DMS53 treated with DMSO at 0.1 percent for 48 hours (cell line): Measurements from ENCODE around the gene R3HDM1.
"Not testable (repeated sequence)": the region's sequence is repeated elsewhere in the genome, so short reads cannot be mapped to it uniquely, and the experiment has no call there.

Source experiments
- DNase-seq: peaks from one replicate; lab custom pipeline; 2025; ENCODE audit not compliant: unreplicated experiment; lab: John Stamatoyannopoulos, UW

Gene R3HDM1

GRCh38 chr2:135563793-135564192 is 32.5 kb downstream of the R3HDM1 start:
- DNase-seq = no peak

- DNase-seq = no peak
Observed at GRCh38 chr2:135570884-135571283, 39.6 kb downstream of the R3HDM1 start.

GRCh38 chr2:135573620-135574019 is 42.3 kb downstream of the R3HDM1 start:
- no peak for DNase-seq

GRCh38 chr2:135581282-135581681 is 50.0 kb downstream of the R3HDM1 start:
- DNase-seq = no peak

- DNase-seq = no peak
Observed at GRCh38 chr2:135582383-135582782, 51.1 kb downstream of the R3HDM1 start.

- no peak for DNase-seq
Observed at GRCh38 chr2:135585586-135585985, 54.3 kb downstream of the R3HDM1 start.

GRCh38 chr2:135586148-135586547 is 54.9 kb downstream of the R3HDM1 start:
- DNase-seq = no peak

- DNase-seq = no peak
Observed at GRCh38 chr2:135587958-135588357, 56.7 kb downstream of the R3HDM1 start.

GRCh38 chr2:135590619-135591260 is 59.5 kb downstream of the R3HDM1 start:
- no peak for DNase-seq

GRCh38 chr2:135600915-135601314 is 69.6 kb downstream of the R3HDM1 start:
- no peak for DNase-seq

- no peak for DNase-seq
Observed at GRCh38 chr2:135603543-135603942, 72.3 kb downstream of the R3HDM1 start.

- DNase-seq = no peak
Observed at GRCh38 chr2:135607561-135607960, 76.3 kb downstream of the R3HDM1 start.

GRCh38 chr2:135612319-135612718 is 81.0 kb downstream of the R3HDM1 start:
- no peak for DNase-seq

GRCh38 chr2:135615404-135615803 is 84.1 kb downstream of the R3HDM1 start:
- DNase-seq = no peak

GRCh38 chr2:135617501-135618015 is 86.3 kb downstream of the R3HDM1 start:
- no peak for DNase-seq

- DNase-seq = no peak
Observed at GRCh38 chr2:135620198-135620597, 88.9 kb downstream of the R3HDM1 start.

GRCh38 chr2:135629520-135629919 is 98.2 kb downstream of the R3HDM1 start:
- DNase-seq = no peak

- DNase-seq = not testable (repeated sequence)
Observed at GRCh38 chr2:135630034-135630433, 98.8 kb downstream of the R3HDM1 start.

- DNase-seq = no peak
Observed at GRCh38 chr2:135630488-135630887, 99.2 kb downstream of the R3HDM1 start.

- DNase-seq = no peak
Observed at GRCh38 chr2:135633582-135633981, 102.3 kb downstream of the R3HDM1 start.

- no peak for DNase-seq
Observed at GRCh38 chr2:135635212-135635835, 104.0 kb downstream of the R3HDM1 start.

GRCh38 chr2:135636982-135637381 is 105.7 kb downstream of the R3HDM1 start:
- no peak for DNase-seq
